ENCODE measurements around the gene AK8.

The AK8 gene

DNA sequence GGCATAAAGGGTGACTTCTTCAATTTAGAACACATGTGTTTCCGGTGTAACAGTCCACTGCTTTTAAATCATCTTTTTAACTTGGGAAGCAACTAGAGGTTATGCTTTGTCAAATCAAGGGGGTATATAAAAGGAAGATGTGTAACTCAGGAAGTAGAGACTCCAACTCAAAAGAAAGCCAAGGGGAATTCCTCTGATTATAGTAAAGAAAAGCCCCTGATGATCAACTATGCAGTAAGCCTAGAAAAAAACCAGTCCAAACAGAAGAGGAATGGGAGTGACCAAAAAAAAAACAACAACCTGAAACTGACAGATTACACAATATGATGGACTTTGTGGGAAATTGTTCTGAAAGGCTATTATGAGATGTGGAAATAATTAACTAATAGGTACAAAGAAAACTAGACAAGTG lies 90.3 kb downstream of the AK8 start:
- TF ChIP-seq, protein P1, sequence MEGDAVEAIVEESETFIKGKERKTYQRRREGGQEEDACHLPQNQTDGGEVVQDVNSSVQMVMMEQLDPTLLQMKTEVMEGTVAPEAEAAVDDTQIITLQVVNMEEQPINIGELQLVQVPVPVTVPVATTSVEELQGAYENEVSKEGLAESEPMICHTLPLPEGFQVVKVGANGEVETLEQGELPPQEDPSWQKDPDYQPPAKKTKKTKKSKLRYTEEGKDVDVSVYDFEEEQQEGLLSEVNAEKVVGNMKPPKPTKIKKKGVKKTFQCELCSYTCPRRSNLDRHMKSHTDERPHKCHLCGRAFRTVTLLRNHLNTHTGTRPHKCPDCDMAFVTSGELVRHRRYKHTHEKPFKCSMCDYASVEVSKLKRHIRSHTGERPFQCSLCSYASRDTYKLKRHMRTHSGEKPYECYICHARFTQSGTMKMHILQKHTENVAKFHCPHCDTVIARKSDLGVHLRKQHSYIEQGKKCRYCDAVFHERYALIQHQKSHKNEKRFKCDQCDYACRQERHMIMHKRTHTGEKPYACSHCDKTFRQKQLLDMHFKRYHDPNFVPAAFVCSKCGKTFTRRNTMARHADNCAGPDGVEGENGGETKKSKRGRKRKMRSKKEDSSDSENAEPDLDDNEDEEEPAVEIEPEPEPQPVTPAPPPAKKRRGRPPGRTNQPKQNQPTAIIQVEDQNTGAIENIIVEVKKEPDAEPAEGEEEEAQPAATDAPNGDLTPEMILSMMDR (IDR thresholded peaks at IDR 0.05; ENCODE audit: low read length, missing control alignments), result no peak
- DNase-seq (ENCODE audit: low read depth), result no peak
- H3K4me3 ChIP-seq (replicated peaks; ENCODE audit: low read depth, low read length), result no peak overlapping the region

DNA sequence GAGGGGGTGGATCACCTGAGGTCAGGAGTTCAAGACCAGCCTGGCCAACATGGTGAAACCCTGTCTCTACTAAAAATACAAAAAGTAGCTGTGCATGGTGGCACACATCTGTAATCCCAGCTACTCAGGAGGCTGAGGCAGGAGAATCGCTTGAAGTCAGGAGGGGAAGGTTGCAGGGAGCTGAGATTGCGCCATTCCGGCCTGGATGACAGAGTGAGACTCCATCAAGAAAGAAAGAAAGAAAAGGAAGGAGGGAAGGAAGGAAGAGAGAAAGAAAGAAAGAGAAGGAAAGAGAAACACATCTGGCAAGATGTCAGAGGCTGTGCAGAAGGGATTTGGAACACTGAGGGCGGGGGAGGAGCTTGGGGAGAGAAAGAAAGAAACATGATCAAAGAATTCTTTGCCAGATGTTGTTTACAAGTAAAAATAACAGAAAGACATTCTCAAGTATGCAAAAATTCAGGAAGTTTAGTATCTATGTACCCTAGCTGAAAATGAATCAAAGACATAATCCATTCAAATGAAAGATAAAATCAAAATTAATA lies 93.7 kb downstream of the AK8 start:
- TF ChIP-seq, protein P1 (IDR thresholded peaks at IDR 0.05; ENCODE audit: low read length, missing control alignments), result no peak
- H3K4me3 ChIP-seq (replicated peaks; ENCODE audit: low read depth, low read length), result no peak overlapping the region

DNA sequence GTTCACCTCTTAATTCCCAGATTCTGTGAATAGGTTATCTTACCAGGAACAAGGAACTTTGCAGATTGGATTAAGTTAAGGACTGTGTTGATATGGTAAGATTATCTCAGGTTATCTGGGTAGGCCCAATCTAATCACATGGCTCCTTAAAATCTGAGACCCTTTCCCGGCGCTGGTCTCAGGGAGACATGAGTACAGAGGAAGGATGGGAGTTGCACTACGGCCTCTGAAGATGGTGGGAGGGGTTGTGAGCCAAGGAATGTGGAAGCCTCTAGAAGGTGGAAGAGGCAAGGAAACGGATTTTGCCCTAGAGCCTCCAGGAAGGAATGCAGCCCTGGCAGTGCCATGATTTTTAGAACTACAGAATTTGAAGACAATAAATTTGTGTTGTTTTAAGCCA lies 95.1 kb downstream of the AK8 start:
- TF ChIP-seq, protein P1 (IDR thresholded peaks at IDR 0.05; ENCODE audit: low read length, missing control alignments), result no peak
- DNase-seq (ENCODE audit: low read depth), result no peak

More for the DNA sequence above, 93.7 kb downstream of the AK8 start:
- no peak for DNase-seq (ENCODE audit: low read depth)

DNA sequence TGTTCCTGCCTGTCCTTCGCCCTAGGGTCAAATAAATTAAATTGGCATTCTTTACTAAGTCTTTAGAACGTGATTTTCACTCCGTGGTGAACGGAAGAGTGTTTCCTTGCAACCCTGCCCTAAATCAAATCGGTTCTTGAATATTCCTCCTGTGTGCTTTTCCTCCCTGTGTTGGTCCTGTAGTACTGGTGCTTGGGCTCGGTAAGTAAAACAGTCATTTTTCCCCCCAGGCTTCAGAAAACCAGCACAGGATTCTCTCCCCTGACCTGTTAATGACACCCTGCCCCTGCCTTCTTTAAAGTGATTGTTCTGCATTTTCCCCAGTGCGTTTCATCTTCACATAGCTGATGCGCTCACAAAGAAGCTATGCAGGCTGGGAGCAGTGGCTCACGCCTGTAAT lies 96.0 kb downstream of the AK8 start:
- TF ChIP-seq, protein P1 (IDR thresholded peaks at IDR 0.05; ENCODE audit: low read length, missing control alignments), result no peak

More for the DNA sequence above, 95.1 kb downstream of the AK8 start:
- no peak overlapping the region for H3K4me3 ChIP-seq (replicated peaks; ENCODE audit: low read depth, low read length)

DNA sequence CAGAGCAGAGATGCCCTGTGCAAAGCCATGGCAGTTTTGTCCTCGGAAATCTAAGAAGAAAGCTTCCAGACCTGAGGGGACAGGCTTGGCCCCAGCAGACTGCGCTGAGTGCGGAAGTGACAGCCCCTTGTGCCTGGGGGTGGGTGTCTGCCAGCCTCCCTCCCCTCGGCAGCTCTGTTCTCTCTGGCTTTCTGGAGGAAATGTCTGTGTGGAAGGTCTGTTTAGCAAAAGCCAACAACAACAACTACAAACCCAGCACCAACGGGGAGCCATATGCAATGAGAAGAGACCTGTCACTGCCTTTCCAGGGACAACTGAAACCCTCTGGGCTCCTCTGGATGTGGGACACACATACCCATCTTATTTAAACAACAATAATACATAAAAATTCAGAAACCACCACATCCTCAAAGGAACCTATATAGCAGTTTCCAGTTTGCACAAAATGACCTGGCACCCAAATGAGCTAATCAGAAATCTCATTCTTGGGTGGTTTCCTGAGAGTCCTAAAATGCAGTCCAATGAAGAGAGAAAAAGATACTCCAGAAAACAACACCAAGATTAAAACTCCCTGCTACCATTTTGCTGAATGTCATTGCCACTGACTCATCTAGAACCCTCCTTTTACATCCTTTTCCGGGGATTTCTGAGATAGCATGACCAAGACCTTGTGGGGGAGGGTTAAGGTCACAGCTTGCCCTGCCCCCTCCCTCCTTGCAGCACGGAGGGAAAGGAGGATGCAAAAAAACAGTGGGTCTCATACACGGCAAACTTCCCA lies 97.7 kb downstream of the AK8 start:
- TF ChIP-seq, protein P1 (IDR thresholded peaks at IDR 0.05; ENCODE audit: low read length, missing control alignments), result no peak
- H3K4me3 ChIP-seq (replicated peaks; ENCODE audit: low read depth, low read length), result no peak overlapping the region
- DNase-seq (ENCODE audit: low read depth), result peak; percentile 5

More for the DNA sequence above, 96.0 kb downstream of the AK8 start:
- no peak for DNase-seq (ENCODE audit: low read depth)
- H3K4me3 ChIP-seq (replicated peaks; ENCODE audit: low read depth, low read length), result no peak overlapping the region

DNA sequence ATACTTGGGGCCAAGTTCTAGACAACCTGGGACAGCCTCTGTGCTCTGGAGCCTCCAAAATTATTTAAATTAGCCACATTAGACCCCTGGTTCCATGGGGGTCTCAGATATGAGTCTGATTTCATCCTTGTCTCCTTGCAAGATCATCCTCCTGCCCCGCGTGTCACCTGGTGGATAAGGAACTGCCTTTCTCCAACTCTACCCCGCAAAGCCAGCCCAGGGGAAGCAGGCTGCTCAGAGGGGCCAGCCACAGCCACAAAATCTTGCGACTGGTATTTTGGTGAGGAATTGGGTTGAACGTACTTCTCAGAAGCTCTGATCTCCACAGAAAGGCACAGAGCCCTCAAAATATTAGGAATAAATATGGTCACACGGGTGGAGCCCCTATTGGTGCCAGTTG lies 101.2 kb downstream of the AK8 start:
- no peak for DNase-seq (ENCODE audit: low read depth)
- TF ChIP-seq, protein P1 (IDR thresholded peaks at IDR 0.05; ENCODE audit: low read length, missing control alignments), result no peak
- H3K4me3 ChIP-seq (replicated peaks; ENCODE audit: low read depth, low read length), result no peak overlapping the region
